Kidney epithelial cell (primary cell): ENCODE results near the gene EFNA2. TPM values are rescaled to one million over a fixed set of nuclear protein-coding genes. Genes with fewer than 3 reads are reported as not detected.

Experiments used
- DNase-seq: peaks from one replicate; pipeline ENCODE4 v3.0.0-alpha.2; 2010; ENCODE audit warnings: low read depth
- H3K27me3 ChIP-seq: 2 replicates; pipeline ENCODE4 v1.6.0; 2011; ENCODE audit warnings: low read length; ENCODE audit not compliant: control insufficient read depth, insufficient read depth
- H3K36me3 ChIP-seq: 2 replicates; pipeline ENCODE4 v1.5.1; 2011; ENCODE audit warnings: low read length; ENCODE audit not compliant: control insufficient read depth, insufficient read depth
- H3K4me3 ChIP-seq: 2 replicates; pipeline ENCODE4 v1.5.1; 2011; ENCODE audit warnings: low read depth, mild to moderate bottlenecking, control low read depth, low read length
- total RNA-seq: library from RNA; depleted of rRNA; stranded (reverse); fragments of >200 nt; gene quantifications from 2 replicates; pipeline ENCODE4 v1.2.3, GENCODE V29; 2015
- TF ChIP-seq, protein P1 (sequence below): IDR thresholded peaks from 2 replicates; pipeline ENCODE4 v1.5.1; 2011; ENCODE audit warnings: mild to moderate bottlenecking, moderate library complexity, low read length, control low read depth, inconsistent platforms; ENCODE audit not compliant: insufficient read depth, poor library complexity, severe bottlenecking

The EFNA2 gene
- total RNA-seq, 1 donor from 2014 or later: 5.3 TPM

- H3K27me3 ChIP-seq: peaks cover 17% of the 10 kb centered on the region
- H3K4me3 ChIP-seq: no peak overlapping the region
- TF ChIP-seq, protein P1, sequence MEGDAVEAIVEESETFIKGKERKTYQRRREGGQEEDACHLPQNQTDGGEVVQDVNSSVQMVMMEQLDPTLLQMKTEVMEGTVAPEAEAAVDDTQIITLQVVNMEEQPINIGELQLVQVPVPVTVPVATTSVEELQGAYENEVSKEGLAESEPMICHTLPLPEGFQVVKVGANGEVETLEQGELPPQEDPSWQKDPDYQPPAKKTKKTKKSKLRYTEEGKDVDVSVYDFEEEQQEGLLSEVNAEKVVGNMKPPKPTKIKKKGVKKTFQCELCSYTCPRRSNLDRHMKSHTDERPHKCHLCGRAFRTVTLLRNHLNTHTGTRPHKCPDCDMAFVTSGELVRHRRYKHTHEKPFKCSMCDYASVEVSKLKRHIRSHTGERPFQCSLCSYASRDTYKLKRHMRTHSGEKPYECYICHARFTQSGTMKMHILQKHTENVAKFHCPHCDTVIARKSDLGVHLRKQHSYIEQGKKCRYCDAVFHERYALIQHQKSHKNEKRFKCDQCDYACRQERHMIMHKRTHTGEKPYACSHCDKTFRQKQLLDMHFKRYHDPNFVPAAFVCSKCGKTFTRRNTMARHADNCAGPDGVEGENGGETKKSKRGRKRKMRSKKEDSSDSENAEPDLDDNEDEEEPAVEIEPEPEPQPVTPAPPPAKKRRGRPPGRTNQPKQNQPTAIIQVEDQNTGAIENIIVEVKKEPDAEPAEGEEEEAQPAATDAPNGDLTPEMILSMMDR: no peak
- DNase-seq: no peak
- H3K36me3 ChIP-seq: no peaks in the 10 kb centered on the region
These were observed 25.9 kb downstream of the EFNA2 start for GRCh38 chr19:1311543-1312091.

- H3K4me3 ChIP-seq: no peak overlapping the region
- no peaks in the 10 kb centered on the region for H3K36me3 ChIP-seq
- TF ChIP-seq, protein P1: no peak
- peaks cover 30% of the 10 kb centered on the region for H3K27me3 ChIP-seq
- no peak for DNase-seq
These were observed 27.4 kb downstream of the EFNA2 start for GRCh38 chr19:1312767-1313694.

DNA sequence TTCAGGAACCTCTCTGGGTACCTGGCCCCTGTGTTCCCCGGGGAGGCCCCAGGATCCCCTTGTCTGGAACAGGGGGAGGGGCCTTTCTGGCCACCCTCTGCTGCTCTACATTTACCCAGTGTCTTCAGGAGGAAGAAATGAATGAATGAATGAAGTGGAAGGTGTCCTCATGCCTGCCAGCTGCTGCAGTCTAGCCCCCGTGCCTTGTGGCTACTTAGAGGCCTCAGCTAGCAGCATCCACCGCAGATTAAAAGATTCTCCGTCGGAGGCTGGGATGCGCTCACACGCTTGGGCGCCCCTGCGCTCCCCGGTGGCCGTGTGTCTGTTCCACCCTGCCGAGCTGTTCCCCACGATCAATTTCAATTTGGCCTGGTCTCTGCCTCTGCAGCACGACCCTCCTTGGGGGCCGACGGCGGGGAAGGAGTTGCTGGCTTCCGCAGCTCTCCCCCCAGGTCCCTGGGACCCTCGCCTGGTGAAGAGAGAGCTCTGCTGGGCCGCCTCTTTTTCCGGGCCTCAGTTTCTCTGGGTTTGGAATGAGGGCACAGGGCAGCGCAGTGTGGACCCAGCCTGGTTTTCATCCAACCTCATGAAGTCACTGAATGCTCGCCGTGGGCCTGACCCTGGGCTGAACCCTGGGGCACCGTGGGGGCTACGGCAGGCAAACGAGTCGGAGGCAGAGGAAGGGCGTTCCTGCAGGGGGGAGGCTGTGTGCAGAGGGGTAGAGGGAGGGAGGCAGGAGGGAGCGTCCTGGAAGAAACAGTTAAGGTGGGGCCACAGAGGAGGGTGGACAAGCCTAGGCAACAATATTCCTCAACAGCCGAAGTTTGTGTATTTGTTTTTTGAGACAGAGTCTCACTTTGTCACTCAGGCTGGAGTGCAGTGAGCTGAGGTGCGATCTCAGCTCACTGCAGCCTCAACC is 28.3 kb downstream of the EFNA2 start:
- TF ChIP-seq, protein P1: no peak
- Histone ChIP-seq H3K4me3 (no peak overlapping the region), H3K36me3 (no peaks in the 10 kb centered on the region), H3K27me3 (peaks cover 39% of the 10 kb centered on the region)
- no peak for DNase-seq

DNA sequence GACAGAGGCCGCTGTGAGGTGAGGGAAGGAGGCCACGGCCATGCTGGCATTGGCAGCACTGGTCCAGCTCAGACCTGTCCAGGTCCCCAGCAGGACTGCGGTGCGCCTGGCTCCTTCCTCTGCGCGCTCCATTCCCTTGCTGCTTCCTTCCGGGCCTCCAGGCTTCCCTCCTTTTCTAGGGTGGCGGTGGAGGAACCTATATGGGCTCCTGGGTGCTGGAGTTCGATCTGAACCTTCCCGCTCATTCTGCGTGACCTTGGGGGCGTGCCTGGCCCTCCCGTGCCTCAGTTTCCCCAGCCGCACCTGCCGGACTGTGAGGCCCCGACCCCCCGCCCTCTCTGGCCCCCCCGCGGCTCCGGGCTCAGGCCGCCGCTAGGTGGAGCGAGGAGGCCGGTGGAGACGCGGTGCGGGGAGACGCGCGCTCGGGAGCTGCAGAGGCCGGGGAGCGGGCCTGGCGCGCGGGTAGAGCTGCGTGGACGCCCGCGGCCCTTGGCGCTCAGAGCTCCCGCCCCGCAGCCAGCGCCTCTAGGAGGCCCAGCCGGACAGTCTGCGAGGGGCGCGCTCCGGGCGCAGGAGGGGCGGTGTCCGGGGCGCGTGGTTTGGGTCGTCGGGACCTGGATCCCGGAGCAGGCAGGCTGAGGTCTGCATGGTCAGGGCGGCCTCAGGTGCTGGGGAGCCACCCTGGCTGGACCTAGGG is 29.9 kb downstream of the EFNA2 start:
- Histone ChIP-seq H3K27me3 (peaks cover 40% of the 10 kb centered on the region), H3K36me3 (no peaks in the 10 kb centered on the region), H3K4me3 (no peak overlapping the region)
- TF ChIP-seq, protein P1: peak; percentile 53
- no peak for DNase-seq

GRCh38 chr19:1316466-1316865 is 30.8 kb downstream of the EFNA2 start:
- H3K36me3 ChIP-seq: no peaks in the 10 kb centered on the region
- TF ChIP-seq, protein P1: no peak
- no peak for DNase-seq
- no peak overlapping the region for H3K4me3 ChIP-seq
- peaks cover 40% of the 10 kb centered on the region for H3K27me3 ChIP-seq
